ENCODE measurements around the gene ACAP1. TPM values are rescaled to one million over a fixed set of nuclear protein-coding genes. Genes with fewer than 3 reads are reported as not detected.
"Not testable (repeated sequence)": the region's sequence is repeated elsewhere in the genome, so short reads cannot be mapped to it uniquely, and the experiment has no call there.

The ACAP1 gene
- total and polyA plus RNA-seq, 12 donors = 2.1 to 54.7 (median 10.8) TPM

DNA sequence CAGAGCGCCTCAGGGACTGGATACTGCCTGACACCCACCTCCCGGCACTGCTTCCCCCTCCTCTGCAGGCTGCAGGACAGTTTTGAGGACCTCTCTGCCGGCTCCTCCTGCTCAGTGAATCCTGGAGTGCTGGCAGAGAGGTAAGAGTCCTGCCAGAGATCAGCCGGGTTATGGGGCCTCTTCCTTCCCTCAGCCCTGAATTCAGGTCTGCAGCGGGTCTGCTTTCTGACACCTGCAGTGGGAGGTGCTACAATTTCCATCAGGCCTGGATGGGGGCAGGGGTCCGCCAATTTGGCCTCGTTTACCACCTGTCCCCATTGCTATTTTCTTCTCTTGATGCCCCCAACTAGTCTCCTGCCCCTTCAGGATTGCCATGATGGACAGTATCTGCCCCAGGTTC lies 4.2 kb upstream of the ACAP1 start:
- intact Hi-C loops (cut with DNase I) = no loop called here
- H3K27ac ChIP-seq = no peak overlapping the region
- 42 to 54% (median 48%) methylated on average over 4 to 7 of the region's 7 CpGs for WGBS, 4 donors

DNA sequence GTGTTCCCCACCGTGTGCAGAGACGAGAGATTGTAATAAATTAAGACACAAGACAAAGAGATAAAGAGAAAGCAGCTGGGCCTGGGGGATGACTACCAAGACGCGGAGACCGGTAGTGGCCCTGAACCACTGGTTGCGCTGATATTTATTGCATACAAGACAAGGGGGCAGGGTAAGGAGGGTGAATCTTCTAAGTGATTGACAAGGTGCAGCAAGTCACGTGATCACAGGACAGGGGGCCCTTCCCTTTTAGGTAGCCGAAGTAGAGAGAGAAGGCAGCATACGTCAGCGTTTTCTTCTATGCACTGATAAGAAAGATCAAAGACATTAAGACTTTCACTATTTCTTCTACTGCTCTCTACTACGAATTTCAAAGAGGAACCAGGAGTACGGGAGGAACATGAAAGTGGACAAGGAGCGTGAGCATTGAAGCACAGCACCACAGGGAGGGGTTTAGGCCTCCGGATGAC lies 3.7 kb upstream of the ACAP1 start:
- H3K4me3 ChIP-seq; H3K9me3 ChIP-seq (replicated peaks in 1 of 3); H3K27me3 ChIP-seq; H3K36me3 ChIP-seq (replicated peaks in 1 of 2); DNase-seq; H3K27ac ChIP-seq; intact Hi-C loops (cut with DNase I): not testable (repeated sequence)
- 19 to 37% (median 28%) methylated on average over 13 to 14 of the region's 14 CpGs for WGBS, 4 donors
- peaks cover 4 to 17% of the 10 kb centered on the region in 2 donors for H3K4me1 ChIP-seq (replicated peaks in 1 of 2)

More for the DNA sequence above, 4.2 kb upstream of the ACAP1 start:
- Histone ChIP-seq H3K36me3 (replicated peaks in 1 of 2) (no peaks in the 10 kb centered on the region), H3K9me3 (replicated peaks in 1 of 3) (no peaks in the 10 kb centered on the region), H3K4me1 (replicated peaks in 1 of 2) (peaks cover 4 to 17% of the 10 kb centered on the region in 2 donors), H3K4me3 (no peak overlapping the region), H3K27me3 (no peaks in the 10 kb centered on the region)
- DNase-seq = no peak
- TF ChIP-seq, protein P1, sequence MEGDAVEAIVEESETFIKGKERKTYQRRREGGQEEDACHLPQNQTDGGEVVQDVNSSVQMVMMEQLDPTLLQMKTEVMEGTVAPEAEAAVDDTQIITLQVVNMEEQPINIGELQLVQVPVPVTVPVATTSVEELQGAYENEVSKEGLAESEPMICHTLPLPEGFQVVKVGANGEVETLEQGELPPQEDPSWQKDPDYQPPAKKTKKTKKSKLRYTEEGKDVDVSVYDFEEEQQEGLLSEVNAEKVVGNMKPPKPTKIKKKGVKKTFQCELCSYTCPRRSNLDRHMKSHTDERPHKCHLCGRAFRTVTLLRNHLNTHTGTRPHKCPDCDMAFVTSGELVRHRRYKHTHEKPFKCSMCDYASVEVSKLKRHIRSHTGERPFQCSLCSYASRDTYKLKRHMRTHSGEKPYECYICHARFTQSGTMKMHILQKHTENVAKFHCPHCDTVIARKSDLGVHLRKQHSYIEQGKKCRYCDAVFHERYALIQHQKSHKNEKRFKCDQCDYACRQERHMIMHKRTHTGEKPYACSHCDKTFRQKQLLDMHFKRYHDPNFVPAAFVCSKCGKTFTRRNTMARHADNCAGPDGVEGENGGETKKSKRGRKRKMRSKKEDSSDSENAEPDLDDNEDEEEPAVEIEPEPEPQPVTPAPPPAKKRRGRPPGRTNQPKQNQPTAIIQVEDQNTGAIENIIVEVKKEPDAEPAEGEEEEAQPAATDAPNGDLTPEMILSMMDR (IDR thresholded peaks at IDR 0.05) = no peak
- no peak for TF ChIP-seq POLR2A (IDR thresholded peaks at IDR 0.05)

GRCh38 chr17:7334938-7335538 lies 1.3 kb upstream of the ACAP1 start:
- intact Hi-C loops (cut with DNase I) = no loop called here
- Histone ChIP-seq H3K27ac (no peak overlapping the region), H3K9me3 (replicated peaks in 1 of 3) (no peaks in the 10 kb centered on the region), H3K4me3 (no peak overlapping the region), H3K4me1 (replicated peaks in 1 of 2) (peaks cover 4 to 6% of the 10 kb centered on the region in 2 donors), H3K36me3 (replicated peaks in 1 of 2) (no peaks in the 10 kb centered on the region), H3K27me3 (no peaks in the 10 kb centered on the region)
- DNase-seq = no peak
- no peak for TF ChIP-seq POLR2A (IDR thresholded peaks at IDR 0.05)
- TF ChIP-seq, protein P1 (IDR thresholded peaks at IDR 0.05) = no peak
- 62 to 88% (median 86%) methylated on average over 3 of the region's 3 CpGs; no CpG with 5 or more reads in 1 of the 4 donors for WGBS, 4 donors

DNA sequence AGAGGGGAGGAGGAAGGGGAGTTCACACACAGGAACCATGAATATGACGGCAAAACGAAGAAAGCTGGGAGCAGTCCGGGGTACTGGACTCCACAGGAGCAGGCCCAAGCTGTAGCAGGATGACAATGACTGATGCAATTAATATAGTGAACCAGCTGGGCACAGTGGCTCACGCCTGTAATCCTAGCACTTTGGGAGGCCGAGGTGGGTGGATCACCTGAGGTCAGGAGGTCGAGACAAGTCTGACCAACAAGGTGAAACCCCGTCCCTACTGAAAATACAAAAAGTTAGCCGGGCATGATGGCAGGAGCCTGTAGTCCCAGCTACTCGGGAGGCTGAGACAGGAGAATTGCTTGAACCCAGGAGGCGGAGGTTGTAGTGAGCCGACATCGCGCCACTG lies 564 bp upstream of the ACAP1 start:
- H3K27me3 ChIP-seq = not testable (repeated sequence)

GRCh38 chr17:7337600-7337999 lies 1.3 kb downstream of the ACAP1 start:
- H3K27ac ChIP-seq; H3K9me3 ChIP-seq (replicated peaks in 1 of 3); H3K27me3 ChIP-seq; intact Hi-C loops (cut with DNase I); H3K4me1 ChIP-seq (replicated peaks in 1 of 2); H3K4me3 ChIP-seq; DNase-seq; H3K36me3 ChIP-seq (replicated peaks in 1 of 2): not testable (repeated sequence)
- WGBS, 4 donors = 69 to 75% (median 72%) methylated on average over 7 of the region's 7 CpGs

More for the DNA sequence above, 564 bp upstream of the ACAP1 start:
- intact Hi-C loops (cut with DNase I); DNase-seq; H3K9me3 ChIP-seq (replicated peaks in 1 of 3); H3K4me1 ChIP-seq (replicated peaks in 1 of 2); H3K36me3 ChIP-seq (replicated peaks in 1 of 2); H3K27ac ChIP-seq; H3K4me3 ChIP-seq: not testable (repeated sequence)
- 81 to 91% (median 84%) methylated on average over 13 of the region's 13 CpGs for WGBS, 4 donors

DNA sequence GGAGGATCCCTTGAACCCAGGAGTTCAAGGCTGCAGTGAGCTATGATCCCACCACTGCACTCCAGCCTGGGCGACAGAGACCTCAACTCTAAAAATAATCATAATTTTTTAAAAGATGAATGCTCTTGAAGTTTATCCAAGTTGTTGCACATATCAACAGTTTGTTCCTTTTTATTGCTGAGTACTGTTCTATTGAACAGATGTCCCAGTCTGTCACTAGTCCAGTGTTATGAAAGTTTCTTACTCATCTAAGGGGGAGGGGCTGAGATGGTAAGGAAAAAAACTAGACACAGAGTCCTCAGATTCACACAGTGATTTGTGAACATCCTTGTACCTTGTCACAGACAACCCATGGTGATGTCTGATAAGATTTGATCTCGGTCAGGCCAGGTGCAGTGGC lies 3.9 kb downstream of the ACAP1 start:
- H3K27me3 ChIP-seq = no peaks in the 10 kb centered on the region
- intact Hi-C loops (cut with DNase I) = loop anchor here in 1 of 2 donors (5.0 kb wide), 1 partner anchor 58 kb away; the partner anchor contains the start of gene SLC2A4

More for the DNA sequence above, 3.9 kb downstream of the ACAP1 start:
- no peak for TF ChIP-seq POLR2A (IDR thresholded peaks at IDR 0.05)
- TF ChIP-seq, protein P1 (IDR thresholded peaks at IDR 0.05) = no peak
- H3K9me3 ChIP-seq (replicated peaks in 1 of 3) = no peaks in the 10 kb centered on the region
- no peaks in the 10 kb centered on the region for H3K36me3 ChIP-seq (replicated peaks in 1 of 2)
- no peak for DNase-seq
- 40 to 56% (median 49%) methylated on average over 2 of the region's 2 CpGs for WGBS, 4 donors
- H3K27ac ChIP-seq = no peak overlapping the region
- H3K4me3 ChIP-seq = no peak overlapping the region
- H3K4me1 ChIP-seq (replicated peaks in 1 of 2) = no peaks in the 10 kb centered on the region
